ENCODE measurements around the gene CCDC191. TPM values are rescaled to one million over a fixed set of nuclear protein-coding genes. Genes with fewer than 3 reads are reported as not detected.

The CCDC191 gene
- total RNA-seq, 3 donors from 2014 or later: 4.3 to 13.2 (median 10.8) TPM

DNA sequence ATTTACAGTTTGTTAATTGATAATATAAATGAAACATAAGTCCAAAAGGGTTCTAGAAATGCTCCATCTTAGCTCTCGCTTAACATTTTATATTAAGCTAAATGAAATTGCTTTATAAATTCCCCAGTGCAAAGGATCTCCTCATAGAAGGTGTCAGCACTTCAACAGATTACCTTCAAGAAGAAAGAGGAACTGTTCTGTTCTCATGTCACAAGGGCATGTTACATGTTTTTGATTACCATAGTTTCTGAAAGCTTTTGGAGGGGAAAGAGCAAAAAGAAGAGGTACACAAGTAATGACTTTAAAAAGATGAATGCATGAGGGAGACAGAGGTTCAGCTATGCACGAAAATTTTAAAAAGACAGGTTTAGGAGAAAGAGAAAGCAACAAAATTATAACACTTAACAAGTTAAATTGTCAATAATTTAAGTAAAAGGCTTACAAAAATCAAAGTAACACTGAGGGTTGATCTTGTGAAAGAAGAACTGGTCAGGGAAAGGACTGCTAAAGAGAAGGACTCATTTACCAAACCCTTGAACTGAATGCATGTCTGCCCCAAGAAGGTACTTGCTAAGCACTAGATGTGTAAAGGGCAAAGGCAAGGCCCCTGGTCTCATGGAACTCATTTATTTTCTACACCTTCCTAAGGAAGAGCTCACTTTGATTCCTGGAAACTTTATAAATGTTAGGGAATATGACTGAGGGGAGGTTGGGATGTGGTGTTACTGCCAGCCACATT, 45.1 kb downstream of the CCDC191 start:
- Histone ChIP-seq H3K9me3 (no peaks in the 10 kb centered on the region), H3K36me3 (no peaks in the 10 kb centered on the region), H3K27ac (no peak overlapping the region), H3K4me3 (no peak overlapping the region), H3K27me3 (no peaks in the 10 kb centered on the region), H3K4me1 (no peaks in the 10 kb centered on the region)
- TF ChIP-seq, protein P1, sequence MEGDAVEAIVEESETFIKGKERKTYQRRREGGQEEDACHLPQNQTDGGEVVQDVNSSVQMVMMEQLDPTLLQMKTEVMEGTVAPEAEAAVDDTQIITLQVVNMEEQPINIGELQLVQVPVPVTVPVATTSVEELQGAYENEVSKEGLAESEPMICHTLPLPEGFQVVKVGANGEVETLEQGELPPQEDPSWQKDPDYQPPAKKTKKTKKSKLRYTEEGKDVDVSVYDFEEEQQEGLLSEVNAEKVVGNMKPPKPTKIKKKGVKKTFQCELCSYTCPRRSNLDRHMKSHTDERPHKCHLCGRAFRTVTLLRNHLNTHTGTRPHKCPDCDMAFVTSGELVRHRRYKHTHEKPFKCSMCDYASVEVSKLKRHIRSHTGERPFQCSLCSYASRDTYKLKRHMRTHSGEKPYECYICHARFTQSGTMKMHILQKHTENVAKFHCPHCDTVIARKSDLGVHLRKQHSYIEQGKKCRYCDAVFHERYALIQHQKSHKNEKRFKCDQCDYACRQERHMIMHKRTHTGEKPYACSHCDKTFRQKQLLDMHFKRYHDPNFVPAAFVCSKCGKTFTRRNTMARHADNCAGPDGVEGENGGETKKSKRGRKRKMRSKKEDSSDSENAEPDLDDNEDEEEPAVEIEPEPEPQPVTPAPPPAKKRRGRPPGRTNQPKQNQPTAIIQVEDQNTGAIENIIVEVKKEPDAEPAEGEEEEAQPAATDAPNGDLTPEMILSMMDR (IDR thresholded peaks at IDR 0.05): no peak
- TF ChIP-seq POLR2AphosphoS5 (IDR thresholded peaks at IDR 0.05) (no peak), POLR2A (IDR thresholded peaks at IDR 0.05) (no peak)
- no peak for DNase-seq (ENCODE audit: low spot score in 2 of 2)
- intact Hi-C loops (cut with DNase I; ENCODE audit: low total_unique reads): no loop called here

DNA sequence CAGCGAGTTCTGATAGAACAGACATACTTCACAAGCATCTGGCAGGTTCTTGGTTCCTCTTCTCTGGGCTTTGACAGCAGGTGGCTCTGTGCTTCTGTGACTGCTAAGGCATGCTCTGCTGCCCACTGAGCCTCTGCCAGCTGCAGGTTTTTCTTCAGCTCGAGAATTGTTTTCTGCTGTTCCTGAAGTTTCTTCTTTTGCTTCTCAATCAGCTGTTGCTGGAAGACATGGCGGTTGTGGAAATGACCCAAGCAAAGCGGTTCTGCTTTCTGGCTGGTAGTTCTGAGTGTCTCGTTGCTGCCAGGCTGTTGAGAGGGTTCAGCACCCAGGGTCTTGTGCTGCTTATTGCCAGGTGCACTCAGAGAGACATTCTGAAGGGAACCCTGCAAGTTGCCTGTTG, 50.8 kb downstream of the CCDC191 start:
- DNase-seq (ENCODE audit: low spot score in 2 of 2): no peak
- Histone ChIP-seq H3K4me3 (no peak overlapping the region), H3K9me3 (no peaks in the 10 kb centered on the region), H3K36me3 (peaks cover 3% of the 10 kb centered on the region), H3K4me1 (no peaks in the 10 kb centered on the region), H3K27me3 (no peaks in the 10 kb centered on the region), H3K27ac (no peak overlapping the region)
- intact Hi-C loops (cut with DNase I; ENCODE audit: low total_unique reads): no loop called here
- TF ChIP-seq POLR2A (IDR thresholded peaks at IDR 0.05) (no peak), POLR2AphosphoS5 (IDR thresholded peaks at IDR 0.05) (no peak)
- TF ChIP-seq, protein P1 (IDR thresholded peaks at IDR 0.05): no peak

DNA sequence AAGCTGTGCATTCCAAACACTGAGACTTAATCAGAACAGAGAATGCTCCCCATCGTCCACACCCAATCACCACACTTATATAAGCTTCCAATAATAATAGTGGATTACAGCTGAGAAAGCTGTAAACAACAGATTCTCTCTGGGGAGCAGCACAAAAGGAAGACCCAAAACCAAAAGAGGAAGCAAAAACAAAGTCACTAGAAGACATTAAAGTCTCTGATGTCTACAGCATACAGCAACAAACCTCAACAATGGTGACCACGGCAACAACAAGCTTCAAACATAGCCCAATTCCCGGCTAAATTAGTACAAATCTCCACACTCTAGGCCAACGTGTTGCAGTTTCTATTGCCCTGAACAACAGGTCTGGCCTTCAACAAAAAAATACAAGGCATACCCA, 70.8 kb downstream of the CCDC191 start:
- intact Hi-C loops (cut with DNase I; ENCODE audit: low total_unique reads): no loop called here
- H3K9me3 ChIP-seq: no peaks in the 10 kb centered on the region
- H3K4me3 ChIP-seq: no peak overlapping the region
- no peak for TF ChIP-seq POLR2AphosphoS5 (IDR thresholded peaks at IDR 0.05)
- TF ChIP-seq POLR2A (IDR thresholded peaks at IDR 0.05): no peak
- TF ChIP-seq, protein P1 (IDR thresholded peaks at IDR 0.05): no peak
- no peak for DNase-seq (ENCODE audit: low spot score in 2 of 2)
- no peaks in the 10 kb centered on the region for H3K36me3 ChIP-seq
- no peaks in the 10 kb centered on the region for H3K27me3 ChIP-seq
- no peaks in the 10 kb centered on the region for H3K4me1 ChIP-seq
- H3K27ac ChIP-seq: no peak overlapping the region

DNA sequence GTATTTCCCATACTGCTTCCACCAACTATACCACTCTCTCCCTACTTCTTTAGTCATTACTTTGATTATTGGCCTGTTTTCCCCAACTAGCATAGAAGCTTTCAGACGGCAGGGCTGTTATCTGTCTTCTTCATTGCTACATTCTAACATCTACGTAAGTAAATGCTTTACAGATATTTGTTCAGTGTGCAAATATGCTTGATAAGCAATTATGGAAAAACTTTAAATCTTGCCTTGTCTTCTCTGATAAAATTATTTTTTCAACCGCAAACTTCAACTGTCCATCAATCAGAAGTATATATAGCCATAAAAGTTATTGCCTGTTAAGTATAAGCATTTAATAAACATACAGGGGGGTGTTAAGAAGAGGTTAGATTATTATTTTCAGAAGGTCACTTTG, 72.8 kb downstream of the CCDC191 start:
- Histone ChIP-seq H3K27me3 (no peaks in the 10 kb centered on the region), H3K36me3 (no peaks in the 10 kb centered on the region), H3K4me1 (no peaks in the 10 kb centered on the region), H3K4me3 (no peak overlapping the region), H3K27ac (no peak overlapping the region), H3K9me3 (no peaks in the 10 kb centered on the region)
- TF ChIP-seq POLR2A (IDR thresholded peaks at IDR 0.05) (no peak), POLR2AphosphoS5 (IDR thresholded peaks at IDR 0.05) (no peak)
- TF ChIP-seq, protein P1 (IDR thresholded peaks at IDR 0.05): no peak
- no peak for DNase-seq (ENCODE audit: low spot score in 2 of 2)
- intact Hi-C loops (cut with DNase I; ENCODE audit: low total_unique reads): no loop called here

DNA sequence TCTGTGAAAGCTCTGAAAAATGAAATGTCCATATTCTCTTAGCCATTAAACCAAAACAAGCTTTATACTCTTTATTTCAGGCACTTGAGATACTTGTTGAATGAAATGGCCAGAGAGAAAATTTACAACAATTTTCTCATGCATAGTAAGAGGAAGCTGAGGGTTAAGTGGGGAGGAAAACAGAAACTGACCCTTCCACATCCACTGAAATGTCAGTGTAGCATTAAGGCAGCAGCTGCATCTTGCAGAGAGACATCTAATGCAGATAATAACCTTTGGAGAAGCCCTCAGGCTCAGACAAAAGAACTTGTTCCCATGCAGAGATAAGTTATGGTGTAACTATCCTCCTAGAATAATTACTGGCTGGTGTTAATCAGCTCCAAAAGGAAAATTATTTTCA, 74.5 kb downstream of the CCDC191 start:
- H3K4me3 ChIP-seq: no peak overlapping the region
- intact Hi-C loops (cut with DNase I; ENCODE audit: low total_unique reads): no loop called here
- TF ChIP-seq POLR2A (IDR thresholded peaks at IDR 0.05) (no peak), POLR2AphosphoS5 (IDR thresholded peaks at IDR 0.05) (no peak)
- TF ChIP-seq, protein P1 (IDR thresholded peaks at IDR 0.05): no peak
- H3K9me3 ChIP-seq: no peaks in the 10 kb centered on the region
- no peaks in the 10 kb centered on the region for H3K4me1 ChIP-seq
- no peaks in the 10 kb centered on the region for H3K27me3 ChIP-seq
- no peak for DNase-seq (ENCODE audit: low spot score in 2 of 2)
- no peak overlapping the region for H3K27ac ChIP-seq
- H3K36me3 ChIP-seq: no peaks in the 10 kb centered on the region
